Cerebellar cortex (tissue), 1 donor: ENCODE measurements around the gene CACNA2D3.

ENCODE experiments used
- DNase-seq: peaks from one replicate; pipeline ENCODE4 v3.0.0-alpha.2; 2015; ENCODE audit warnings: low spot score

Gene CACNA2D3

DNA sequence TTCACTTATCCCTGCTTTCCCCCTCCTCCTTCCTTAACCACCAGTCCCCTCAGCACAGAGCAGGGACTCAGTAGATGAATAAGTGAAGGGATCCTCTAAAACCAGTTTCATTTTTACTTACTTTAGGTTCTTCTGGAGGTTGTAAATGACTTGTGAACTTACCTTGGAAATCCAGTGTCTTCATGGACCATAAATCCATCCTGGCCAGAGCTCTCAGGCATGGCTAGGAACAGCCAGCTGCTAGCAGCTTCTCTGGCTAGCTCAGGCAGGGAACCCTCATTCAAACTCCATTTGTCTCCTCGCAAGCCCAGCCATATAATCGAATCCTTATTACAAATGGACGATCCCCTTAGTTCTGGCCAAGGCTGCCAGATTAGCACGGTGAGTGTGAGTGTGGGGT lies 727.0 kb downstream of the CACNA2D3 start:
- DNase-seq = no peak

DNA sequence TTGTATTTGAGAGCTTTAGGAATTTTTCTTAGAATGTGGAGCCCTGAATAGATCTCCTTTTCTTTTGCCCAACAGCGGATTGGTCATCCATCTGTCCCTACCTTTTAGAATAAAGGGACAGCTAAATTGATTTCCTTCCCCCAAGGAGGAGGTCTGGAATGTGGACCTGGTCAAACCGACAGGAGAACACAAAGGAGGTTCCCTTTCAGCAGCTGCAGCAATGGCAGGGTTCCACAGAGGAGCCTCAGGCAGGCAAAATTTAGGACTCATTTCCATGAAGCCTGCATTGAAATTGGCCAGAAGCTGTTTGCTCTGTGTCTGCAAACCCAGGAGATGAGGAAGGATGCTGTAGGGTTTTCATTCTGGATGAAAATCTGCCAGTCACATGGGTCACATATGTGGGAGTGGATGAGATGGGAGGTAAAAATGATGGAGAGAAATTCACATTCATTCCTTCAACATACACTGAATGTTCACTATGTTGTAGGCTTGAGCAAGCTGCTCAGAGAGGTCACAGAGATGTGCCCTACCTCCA lies 728.2 kb downstream of the CACNA2D3 start:
- DNase-seq = no peak

GRCh38 chr3:54853573-54854404 lies 731.4 kb downstream of the CACNA2D3 start:
- DNase-seq = peak; percentile 71

- peak; percentile 32 for DNase-seq
These were observed 733.9 kb downstream of the CACNA2D3 start for GRCh38 chr3:54856271-54856670.

- DNase-seq = no peak
These were observed 735.0 kb downstream of the CACNA2D3 start for GRCh38 chr3:54857343-54857742.

DNA sequence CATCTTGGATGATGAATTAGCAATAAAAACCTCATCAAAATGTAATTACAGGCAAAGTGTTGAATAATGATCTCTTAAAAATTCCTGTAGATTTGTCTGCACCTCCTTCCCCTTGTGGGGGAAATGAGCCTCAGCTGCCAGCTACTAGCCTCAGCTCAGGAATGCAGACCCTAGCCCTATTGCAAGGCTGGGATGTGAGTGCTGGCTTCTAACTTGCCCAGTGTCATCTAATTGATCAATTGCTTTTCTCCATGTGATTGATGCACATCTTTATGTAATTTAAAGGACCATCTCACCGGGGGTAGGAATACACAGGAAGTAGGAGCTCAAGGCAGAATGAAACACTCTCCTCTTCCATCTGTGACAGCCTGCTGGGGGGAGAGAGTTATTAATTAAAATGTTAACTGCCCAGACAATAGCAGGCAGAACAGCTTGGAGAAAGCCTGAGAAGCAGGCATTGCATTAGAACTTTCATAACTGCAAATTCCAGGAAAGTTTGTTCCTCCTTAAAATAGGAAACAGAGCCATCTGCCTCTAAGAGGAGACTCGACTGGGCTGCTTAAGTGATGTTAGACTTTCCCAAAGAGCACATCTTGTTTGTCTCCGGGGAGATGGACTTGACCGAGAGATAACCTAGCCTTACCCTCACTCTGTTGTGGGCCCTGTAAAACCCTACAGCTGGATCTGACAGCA lies 735.9 kb downstream of the CACNA2D3 start:
- DNase-seq = no peak

DNA sequence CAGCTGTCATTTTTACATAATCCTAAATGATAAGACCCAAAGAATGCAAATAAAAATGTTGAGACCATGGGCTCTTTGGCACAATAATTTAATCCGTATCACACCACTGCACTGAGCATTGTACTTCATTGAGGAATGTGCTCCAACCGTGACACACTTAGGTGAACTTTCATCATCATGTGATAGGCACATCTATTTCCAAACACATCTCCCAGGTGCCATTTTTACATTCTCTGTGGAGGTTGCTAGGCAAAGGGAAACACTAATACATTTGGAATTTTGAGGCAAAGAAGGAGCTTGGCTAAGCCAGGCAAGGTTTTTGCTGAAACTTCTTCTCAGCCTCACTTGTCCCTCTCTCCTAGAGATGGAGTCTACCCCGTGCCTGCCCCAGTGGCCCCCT lies 736.8 kb downstream of the CACNA2D3 start:
- DNase-seq = no peak

DNA sequence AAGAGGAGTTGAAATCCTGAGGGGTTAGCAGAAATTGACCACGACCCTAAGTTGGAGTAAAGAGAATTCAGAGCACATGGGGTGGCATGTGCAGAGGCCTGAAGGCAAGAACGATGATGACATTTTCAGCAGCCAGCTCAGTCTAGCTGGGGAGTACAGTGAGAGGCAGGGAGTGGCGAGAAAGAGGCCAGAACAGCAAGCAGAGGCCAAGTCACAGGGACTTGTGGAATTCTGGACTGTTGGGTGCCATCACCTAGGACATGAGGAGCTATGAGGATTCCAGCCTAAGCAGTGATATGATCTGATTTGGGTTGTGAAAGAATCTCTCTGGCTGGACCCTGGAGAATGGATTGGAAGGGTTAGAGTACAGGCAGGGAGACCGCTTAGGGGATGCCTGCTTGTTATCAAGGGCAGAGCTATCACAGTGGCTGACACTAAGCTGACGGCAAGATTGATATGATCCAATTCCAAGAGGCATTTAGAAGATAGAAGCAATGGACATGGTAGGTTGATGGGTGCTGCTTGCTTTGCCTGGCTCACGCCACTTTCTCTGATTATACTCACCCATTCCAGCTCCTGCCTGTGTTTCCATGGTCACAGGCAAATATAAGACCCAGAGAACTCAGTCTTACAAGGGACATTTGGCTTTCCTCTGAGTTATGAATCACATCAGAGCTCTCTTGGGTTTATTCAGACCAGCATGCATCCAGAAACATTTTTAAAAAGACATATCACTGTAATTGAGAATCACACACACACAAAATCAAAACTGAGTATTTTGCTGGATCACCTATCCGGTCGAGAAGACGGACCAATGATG lies 739.1 kb downstream of the CACNA2D3 start:
- DNase-seq = no peak

- DNase-seq = no peak
These were observed 740.2 kb downstream of the CACNA2D3 start for GRCh38 chr3:54862526-54862925.

DNA sequence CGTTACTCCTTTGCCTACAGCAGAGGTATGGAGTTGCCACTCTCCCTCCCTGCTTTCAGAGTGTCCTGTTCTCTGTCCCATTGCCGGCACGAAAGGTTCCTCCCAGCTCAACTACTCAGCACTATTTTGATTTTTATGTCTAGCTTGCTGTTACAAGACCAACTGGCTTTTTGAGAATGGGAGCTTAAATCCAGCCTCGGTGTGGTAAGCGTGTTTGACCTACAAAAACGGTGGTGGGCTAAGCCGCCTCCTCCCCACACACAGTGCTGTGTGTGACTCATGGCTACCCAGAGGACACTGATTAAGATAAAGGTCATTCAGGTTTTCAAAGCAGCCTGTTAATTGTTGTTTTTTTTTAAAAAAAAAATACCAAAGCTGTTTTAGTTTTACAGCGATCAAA lies 741.0 kb downstream of the CACNA2D3 start:
- no peak for DNase-seq

DNA sequence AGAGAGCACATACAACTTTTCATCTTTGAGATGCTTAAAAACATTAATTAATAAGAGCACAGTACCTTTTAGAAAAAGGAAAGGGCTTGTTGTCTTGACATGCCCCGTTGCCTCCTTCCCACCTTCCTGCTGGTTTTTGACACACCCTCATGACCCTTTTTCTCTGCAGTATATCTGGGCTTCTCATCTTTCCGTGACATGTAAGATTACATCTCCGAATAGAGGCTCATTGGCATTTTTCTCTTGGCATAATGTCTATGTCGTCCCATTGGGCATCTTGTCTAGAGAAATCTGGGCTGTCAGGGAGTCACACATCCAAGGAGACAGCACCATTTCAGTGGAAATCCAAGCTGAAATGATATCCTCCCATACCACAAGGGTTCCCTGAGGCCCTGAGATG lies 741.4 kb downstream of the CACNA2D3 start:
- DNase-seq = no peak

- no peak for DNase-seq
These were observed 743.0 kb downstream of the CACNA2D3 start for GRCh38 chr3:54865316-54865715.

DNA sequence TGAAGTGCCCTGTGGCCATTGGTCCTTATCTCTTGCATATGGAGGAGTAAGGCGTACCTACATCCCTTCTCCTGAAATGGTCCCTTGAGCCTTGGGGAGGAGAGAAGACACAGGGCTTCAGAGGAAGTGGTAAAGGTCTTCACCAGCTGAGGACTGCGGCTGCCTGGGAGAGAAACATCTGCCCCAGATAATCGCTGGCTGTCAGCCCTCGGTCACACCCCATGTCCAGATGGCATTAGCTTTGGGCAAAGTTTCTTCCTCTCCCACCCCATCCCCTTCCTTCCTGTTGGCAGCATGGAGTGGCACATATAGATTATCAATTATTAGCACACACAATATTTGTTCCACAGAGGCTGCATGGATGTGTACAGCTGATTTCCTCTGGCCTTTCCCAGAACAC lies 743.9 kb downstream of the CACNA2D3 start:
- DNase-seq = no peak

- peak; percentile 34 for DNase-seq
These were observed 748.1 kb downstream of the CACNA2D3 start for GRCh38 chr3:54870423-54870822.

GRCh38 chr3:54871867-54872266 lies 749.5 kb downstream of the CACNA2D3 start:
- DNase-seq = no peak

DNA sequence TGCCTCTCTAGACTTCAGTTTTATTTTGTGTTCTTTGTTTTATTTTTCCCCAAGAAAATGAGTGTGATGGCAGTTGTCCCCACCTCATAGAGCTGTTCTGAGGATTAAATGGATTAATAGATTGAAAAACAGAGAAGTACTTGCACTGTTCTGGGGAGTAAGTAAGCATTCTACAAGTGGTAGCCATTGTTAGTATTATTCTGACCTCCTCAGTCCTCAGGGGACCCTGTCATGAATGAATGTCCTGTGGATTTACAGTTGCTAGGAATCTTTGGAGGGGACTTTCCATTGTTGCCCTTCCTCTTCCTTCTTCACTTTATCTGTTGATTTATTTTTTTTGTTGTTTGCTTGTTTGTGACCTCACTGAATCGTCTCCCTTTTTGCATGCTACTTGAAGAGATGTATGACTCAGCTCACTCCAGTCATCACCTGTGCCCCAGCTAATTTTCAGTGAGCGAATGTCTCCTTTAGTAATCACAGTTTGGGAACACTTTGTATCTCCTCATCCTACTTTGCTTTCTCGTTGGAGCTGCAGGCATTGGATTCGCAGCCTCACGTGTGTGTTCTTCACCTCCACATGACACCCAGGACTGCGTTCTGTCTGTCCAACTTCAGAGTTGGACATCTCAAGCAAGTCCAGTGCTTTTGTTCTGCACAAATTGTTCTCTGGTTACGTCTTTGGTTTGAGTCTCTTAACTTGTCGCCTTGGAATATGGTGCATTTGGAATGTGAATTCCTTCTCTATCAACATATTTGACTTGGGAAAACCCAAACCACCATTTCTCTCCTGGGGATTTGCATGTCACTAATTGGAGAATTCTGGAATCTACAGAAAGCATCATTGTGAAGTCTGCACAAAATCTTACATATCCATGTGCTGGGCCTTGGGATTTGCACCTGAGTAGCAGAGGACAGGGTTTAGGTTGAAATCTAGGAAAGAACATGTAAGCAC lies 751.0 kb downstream of the CACNA2D3 start:
- DNase-seq = no peak

- DNase-seq = no peak
These were observed 752.6 kb downstream of the CACNA2D3 start for GRCh38 chr3:54874816-54875556.

- DNase-seq = no peak
These were observed 753.4 kb downstream of the CACNA2D3 start for GRCh38 chr3:54875596-54876268.

GRCh38 chr3:54876694-54877093 lies 754.3 kb downstream of the CACNA2D3 start:
- DNase-seq = no peak

- DNase-seq = no peak
These were observed 755.4 kb downstream of the CACNA2D3 start for GRCh38 chr3:54877730-54878129.
